ENCODE measurements around the gene CD79A.

The CD79A gene

DNA sequence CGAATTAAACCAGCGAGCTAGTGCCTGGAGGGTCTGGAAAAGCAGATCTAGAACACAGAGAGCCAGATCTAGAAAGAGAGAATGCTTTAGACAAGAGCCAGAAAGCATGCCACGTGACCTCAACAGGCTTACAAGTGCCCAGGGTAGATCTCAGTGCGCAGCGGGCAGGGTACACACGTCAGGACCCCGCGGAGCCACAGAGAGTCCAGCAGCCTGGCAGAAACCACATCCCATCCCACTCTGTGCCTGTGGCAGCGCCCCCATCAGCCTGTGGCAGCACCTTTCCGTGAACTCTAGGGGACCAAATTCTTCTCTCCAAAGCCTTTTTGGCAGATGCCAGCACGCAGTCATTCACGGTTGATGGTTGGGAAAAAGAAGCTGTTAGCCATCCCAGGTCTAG lies 11.8 kb downstream of the CD79A start:
- TF ChIP-seq POLR2AphosphoS5 (IDR thresholded peaks at IDR 0.05; ENCODE audit: low read depth) (no peak), SPI1 (IDR thresholded peaks at IDR 0.05; ENCODE audit: borderline replicate concordance, low read depth) (no peak), GABPA (IDR thresholded peaks at IDR 0.05; ENCODE audit: low read depth) (no peak)
- TF ChIP-seq, protein P1, sequence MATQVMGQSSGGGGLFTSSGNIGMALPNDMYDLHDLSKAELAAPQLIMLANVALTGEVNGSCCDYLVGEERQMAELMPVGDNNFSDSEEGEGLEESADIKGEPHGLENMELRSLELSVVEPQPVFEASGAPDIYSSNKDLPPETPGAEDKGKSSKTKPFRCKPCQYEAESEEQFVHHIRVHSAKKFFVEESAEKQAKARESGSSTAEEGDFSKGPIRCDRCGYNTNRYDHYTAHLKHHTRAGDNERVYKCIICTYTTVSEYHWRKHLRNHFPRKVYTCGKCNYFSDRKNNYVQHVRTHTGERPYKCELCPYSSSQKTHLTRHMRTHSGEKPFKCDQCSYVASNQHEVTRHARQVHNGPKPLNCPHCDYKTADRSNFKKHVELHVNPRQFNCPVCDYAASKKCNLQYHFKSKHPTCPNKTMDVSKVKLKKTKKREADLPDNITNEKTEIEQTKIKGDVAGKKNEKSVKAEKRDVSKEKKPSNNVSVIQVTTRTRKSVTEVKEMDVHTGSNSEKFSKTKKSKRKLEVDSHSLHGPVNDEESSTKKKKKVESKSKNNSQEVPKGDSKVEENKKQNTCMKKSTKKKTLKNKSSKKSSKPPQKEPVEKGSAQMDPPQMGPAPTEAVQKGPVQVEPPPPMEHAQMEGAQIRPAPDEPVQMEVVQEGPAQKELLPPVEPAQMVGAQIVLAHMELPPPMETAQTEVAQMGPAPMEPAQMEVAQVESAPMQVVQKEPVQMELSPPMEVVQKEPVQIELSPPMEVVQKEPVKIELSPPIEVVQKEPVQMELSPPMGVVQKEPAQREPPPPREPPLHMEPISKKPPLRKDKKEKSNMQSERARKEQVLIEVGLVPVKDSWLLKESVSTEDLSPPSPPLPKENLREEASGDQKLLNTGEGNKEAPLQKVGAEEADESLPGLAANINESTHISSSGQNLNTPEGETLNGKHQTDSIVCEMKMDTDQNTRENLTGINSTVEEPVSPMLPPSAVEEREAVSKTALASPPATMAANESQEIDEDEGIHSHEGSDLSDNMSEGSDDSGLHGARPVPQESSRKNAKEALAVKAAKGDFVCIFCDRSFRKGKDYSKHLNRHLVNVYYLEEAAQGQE (IDR thresholded peaks at IDR 0.05; ENCODE audit: insufficient replicate concordance, low read depth) = no peak
- TF ChIP-seq, protein P2, sequence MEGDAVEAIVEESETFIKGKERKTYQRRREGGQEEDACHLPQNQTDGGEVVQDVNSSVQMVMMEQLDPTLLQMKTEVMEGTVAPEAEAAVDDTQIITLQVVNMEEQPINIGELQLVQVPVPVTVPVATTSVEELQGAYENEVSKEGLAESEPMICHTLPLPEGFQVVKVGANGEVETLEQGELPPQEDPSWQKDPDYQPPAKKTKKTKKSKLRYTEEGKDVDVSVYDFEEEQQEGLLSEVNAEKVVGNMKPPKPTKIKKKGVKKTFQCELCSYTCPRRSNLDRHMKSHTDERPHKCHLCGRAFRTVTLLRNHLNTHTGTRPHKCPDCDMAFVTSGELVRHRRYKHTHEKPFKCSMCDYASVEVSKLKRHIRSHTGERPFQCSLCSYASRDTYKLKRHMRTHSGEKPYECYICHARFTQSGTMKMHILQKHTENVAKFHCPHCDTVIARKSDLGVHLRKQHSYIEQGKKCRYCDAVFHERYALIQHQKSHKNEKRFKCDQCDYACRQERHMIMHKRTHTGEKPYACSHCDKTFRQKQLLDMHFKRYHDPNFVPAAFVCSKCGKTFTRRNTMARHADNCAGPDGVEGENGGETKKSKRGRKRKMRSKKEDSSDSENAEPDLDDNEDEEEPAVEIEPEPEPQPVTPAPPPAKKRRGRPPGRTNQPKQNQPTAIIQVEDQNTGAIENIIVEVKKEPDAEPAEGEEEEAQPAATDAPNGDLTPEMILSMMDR (IDR thresholded peaks at IDR 0.05; ENCODE audit: insufficient read depth, low read length) = no peak
- no peak overlapping the region for H3K4me3 ChIP-seq (replicated peaks; ENCODE audit: insufficient read depth, low read length)
- no peak for DNase-seq (ENCODE audit: low read depth in 1 of 2, low spot score in 1 of 2)
- no peak overlapping the region for H3K27ac ChIP-seq (replicated peaks)
- no peaks in the 10 kb centered on the region for H3K27me3 ChIP-seq (ENCODE audit: insufficient read depth, poor library complexity, severe bottlenecking)

DNA sequence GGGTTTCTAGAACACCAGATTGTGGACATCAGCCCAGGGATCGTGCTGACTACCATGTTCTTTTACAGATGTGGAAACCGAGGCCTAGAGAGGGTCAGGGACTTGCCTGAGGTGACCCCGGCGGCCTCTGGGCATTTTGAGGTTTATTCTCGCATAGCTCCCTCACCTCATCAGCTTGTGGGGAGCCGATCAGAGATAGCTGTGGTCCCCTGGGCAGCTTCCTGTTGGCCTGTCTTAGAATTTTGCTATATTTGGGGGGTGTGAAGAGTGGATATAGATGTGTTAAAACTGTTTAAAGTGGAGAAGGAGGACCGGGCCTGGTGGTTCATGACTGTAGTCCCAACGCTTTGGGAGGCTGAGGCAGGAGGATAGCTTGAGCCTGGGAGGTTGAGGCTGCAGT lies 12.8 kb downstream of the CD79A start:
- no peak for DNase-seq (ENCODE audit: low read depth in 1 of 2, low spot score in 1 of 2)
- no peak overlapping the region for H3K4me3 ChIP-seq (replicated peaks; ENCODE audit: insufficient read depth, low read length)
- H3K27me3 ChIP-seq (ENCODE audit: insufficient read depth, poor library complexity, severe bottlenecking) = no peaks in the 10 kb centered on the region
- no peak overlapping the region for H3K27ac ChIP-seq (replicated peaks)
- no peak for TF ChIP-seq SPI1 (IDR thresholded peaks at IDR 0.05; ENCODE audit: borderline replicate concordance, low read depth)
- TF ChIP-seq GABPA (IDR thresholded peaks at IDR 0.05; ENCODE audit: low read depth) = no peak
- TF ChIP-seq, protein P2 (IDR thresholded peaks at IDR 0.05; ENCODE audit: insufficient read depth, low read length) = no peak
- TF ChIP-seq POLR2AphosphoS5 (IDR thresholded peaks at IDR 0.05; ENCODE audit: low read depth) = no peak
- TF ChIP-seq, protein P1 (IDR thresholded peaks at IDR 0.05; ENCODE audit: insufficient replicate concordance, low read depth) = no peak

DNA sequence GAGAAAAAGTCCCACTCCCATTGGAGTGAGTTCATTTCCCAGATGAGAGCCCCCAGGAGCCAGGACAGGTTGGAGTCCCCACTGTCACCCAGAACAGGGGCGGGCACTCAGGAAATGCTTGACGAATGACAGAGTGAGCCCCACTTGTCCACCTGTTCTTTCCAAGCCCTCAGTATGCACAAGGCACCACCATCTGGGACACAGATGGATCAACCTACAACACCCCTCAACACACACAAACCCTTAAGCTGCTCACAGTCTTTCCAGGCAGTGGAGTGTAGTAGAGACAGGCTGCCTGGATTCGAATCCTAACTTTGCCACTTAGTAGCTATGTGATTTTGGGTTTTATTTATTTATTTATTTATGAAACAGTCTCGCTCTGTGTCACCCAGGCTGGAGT lies 13.9 kb downstream of the CD79A start:
- DNase-seq (ENCODE audit: low read depth in 1 of 2, low spot score in 1 of 2) = no peak
- TF ChIP-seq, protein P2 (IDR thresholded peaks at IDR 0.05; ENCODE audit: insufficient read depth, low read length) = no peak
- TF ChIP-seq, protein P1 (IDR thresholded peaks at IDR 0.05; ENCODE audit: insufficient replicate concordance, low read depth) = no peak
- TF ChIP-seq SPI1 (IDR thresholded peaks at IDR 0.05; ENCODE audit: borderline replicate concordance, low read depth) = no peak
- no peak for TF ChIP-seq GABPA (IDR thresholded peaks at IDR 0.05; ENCODE audit: low read depth)
- TF ChIP-seq POLR2AphosphoS5 (IDR thresholded peaks at IDR 0.05; ENCODE audit: low read depth) = no peak
- H3K4me3 ChIP-seq (replicated peaks; ENCODE audit: insufficient read depth, low read length) = no peak overlapping the region
- no peaks in the 10 kb centered on the region for H3K27me3 ChIP-seq (ENCODE audit: insufficient read depth, poor library complexity, severe bottlenecking)
- no peak overlapping the region for H3K27ac ChIP-seq (replicated peaks)

Data from HL-60 (cell line).